Right atrium auricular region (tissue), 2 donors: ENCODE data around the gene SYNE2. TPM values are rescaled to one million over a fixed set of nuclear protein-coding genes. Genes with fewer than 3 reads are reported as not detected.
A peak's percentile ranks its signal among the peaks of the same experiment; 100 is the strongest.

ENCODE experiments used
- DNase-seq: peaks from one replicate; pipeline ENCODE4 v3.0.0-alpha.2; 2019; ENCODE audit warnings: low spot score
- H3K27ac ChIP-seq, 2 donors: fragments of 200-600 bp; sonication (generic); 1 replicate in 1 of 2; 2 replicates in 1 of 2; pipeline ENCODE4 v1.5.1; 2016 to 2019
- H3K27me3 ChIP-seq, 2 donors: fragments of 200-600 bp; sonication (generic); one replicate each; pipeline versions ENCODE4 v1.5.1 to v1.6.0; 2017 to 2019
- H3K36me3 ChIP-seq: fragments of 200-600 bp; sonication (generic); one replicate; pipeline ENCODE4 v1.5.1; 2016
- H3K4me1 ChIP-seq, 2 donors: fragments of 200-600 bp; sonication (generic); one replicate each; pipeline versions ENCODE4 v1.5.1 to v1.6.0; 2017 to 2019
- H3K4me3 ChIP-seq, 2 donors: fragments of 200-600 bp; sonication (generic); 1 replicate in 1 of 2; 2 replicates in 1 of 2; pipeline ENCODE4 v1.5.1; 2017 to 2019; ENCODE audit warnings: mild to moderate bottlenecking in 1 of 2, moderate library complexity in 1 of 2
- H3K9me3 ChIP-seq, 2 donors: fragments of 200-600 bp; sonication (generic); one replicate each; pipeline ENCODE4 v1.5.1; 2019
- total RNA-seq, 2 donors: library from RNA; depleted of rRNA; stranded (reverse); fragments of >200 nt; gene quantifications; one replicate each; pipeline ENCODE4 v1.1.0, GENCODE V29; 2016
- TF ChIP-seq, protein P1 (sequence below), 2 donors: fragments of 200-600 bp; sonication (generic); IDR thresholded peaks; one replicate each; pipeline ENCODE4 v1.5.1; 2019; ENCODE audit warnings: antibody characterized with exemption in 2 of 2

SYNE2 gene
- total RNA-seq, 2 donors from 2014 or later, result 149 to 202 TPM

DNA sequence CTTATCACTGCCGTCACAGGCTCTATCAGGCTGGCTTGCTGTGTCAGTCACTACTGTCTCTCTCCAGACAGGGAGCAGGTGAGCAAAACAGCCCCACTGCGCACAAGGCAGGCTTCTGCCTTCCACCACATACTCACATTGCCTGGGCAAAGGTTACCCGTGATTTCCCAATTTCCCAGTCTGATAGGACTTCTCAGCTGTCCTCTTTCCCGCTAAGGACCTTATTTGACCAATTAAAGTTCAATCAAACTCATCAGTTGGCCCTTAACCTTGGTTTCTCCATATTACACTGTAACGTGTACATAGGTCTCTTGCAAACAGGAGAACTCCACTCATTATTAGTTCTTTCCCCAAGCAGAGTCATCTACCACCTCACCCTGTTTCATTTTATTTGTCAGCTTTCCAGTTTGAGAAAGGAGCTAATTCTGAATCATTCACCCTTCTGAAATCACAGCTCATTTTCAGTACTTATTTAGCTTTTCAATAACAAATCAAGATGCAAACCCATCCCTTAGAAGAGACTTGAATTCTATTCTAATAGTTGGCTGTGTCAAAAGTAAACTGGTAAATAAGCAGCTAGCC, 270.5 kb downstream of the SYNE2 start:
- no peaks in the 10 kb centered on the region for H3K27me3 ChIP-seq
- no peaks in the 10 kb centered on the region for H3K4me1 ChIP-seq
- no peaks in the 10 kb centered on the region for H3K9me3 ChIP-seq
- TF ChIP-seq, protein P1, sequence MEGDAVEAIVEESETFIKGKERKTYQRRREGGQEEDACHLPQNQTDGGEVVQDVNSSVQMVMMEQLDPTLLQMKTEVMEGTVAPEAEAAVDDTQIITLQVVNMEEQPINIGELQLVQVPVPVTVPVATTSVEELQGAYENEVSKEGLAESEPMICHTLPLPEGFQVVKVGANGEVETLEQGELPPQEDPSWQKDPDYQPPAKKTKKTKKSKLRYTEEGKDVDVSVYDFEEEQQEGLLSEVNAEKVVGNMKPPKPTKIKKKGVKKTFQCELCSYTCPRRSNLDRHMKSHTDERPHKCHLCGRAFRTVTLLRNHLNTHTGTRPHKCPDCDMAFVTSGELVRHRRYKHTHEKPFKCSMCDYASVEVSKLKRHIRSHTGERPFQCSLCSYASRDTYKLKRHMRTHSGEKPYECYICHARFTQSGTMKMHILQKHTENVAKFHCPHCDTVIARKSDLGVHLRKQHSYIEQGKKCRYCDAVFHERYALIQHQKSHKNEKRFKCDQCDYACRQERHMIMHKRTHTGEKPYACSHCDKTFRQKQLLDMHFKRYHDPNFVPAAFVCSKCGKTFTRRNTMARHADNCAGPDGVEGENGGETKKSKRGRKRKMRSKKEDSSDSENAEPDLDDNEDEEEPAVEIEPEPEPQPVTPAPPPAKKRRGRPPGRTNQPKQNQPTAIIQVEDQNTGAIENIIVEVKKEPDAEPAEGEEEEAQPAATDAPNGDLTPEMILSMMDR (IDR thresholded peaks at IDR 0.05), result no peak
- DNase-seq, result no peak
- peaks cover 67% of the 10 kb centered on the region for H3K36me3 ChIP-seq
- H3K27ac ChIP-seq, result no peak overlapping the region
- no peak overlapping the region for H3K4me3 ChIP-seq

DNA sequence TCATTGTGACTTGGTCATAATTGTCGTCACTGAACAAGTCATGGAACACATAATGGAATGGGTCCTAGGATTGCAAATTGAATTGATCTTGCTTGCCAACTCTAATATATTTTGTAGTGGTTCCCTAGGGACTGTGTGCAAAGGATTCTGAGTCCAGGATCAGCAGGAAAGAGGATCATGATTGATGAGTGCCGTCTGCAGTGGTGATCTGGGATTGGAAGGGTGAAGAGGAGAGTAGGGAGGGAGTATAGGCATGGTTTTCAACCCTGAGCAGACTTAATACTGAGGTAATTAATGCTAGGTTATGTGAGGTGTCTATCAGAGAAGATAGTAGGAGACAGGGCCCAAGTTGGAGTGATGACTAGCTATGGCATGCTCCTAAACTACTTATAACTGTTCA, 272.5 kb downstream of the SYNE2 start:
- H3K27ac ChIP-seq, result no peak overlapping the region
- H3K36me3 ChIP-seq, result peaks cover 84% of the 10 kb centered on the region
- no peak overlapping the region for H3K4me3 ChIP-seq
- H3K9me3 ChIP-seq, result no peaks in the 10 kb centered on the region
- no peaks in the 10 kb centered on the region for H3K27me3 ChIP-seq
- TF ChIP-seq, protein P1 (IDR thresholded peaks at IDR 0.05), result no peak
- DNase-seq, result no peak
- H3K4me1 ChIP-seq, result no peaks in the 10 kb centered on the region

DNA sequence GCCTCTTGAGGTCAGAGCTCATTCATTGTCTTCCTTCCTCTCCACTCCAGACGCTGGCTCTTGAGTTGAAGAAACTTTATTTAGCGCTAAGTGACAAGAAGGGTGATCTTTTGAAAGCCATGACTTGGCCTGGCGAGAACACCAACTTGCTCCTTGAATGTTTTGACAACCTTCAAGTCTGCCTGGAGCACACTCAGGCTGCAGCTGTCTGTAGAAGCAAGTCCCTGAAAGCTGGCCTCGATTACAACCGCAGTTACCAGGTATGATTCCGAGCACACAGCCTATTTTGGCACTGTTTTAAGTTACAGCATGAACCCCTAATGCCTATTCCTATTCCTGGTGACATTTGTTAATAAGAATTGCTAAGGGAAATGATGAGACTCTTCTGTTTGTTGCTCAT, 273.7 kb downstream of the SYNE2 start:
- Histone ChIP-seq H3K4me1 (no peaks in the 10 kb centered on the region), H3K27ac (no peak overlapping the region), H3K9me3 (no peaks in the 10 kb centered on the region), H3K4me3 (no peak overlapping the region), H3K27me3 (no peaks in the 10 kb centered on the region), H3K36me3 (peaks cover 87% of the 10 kb centered on the region)
- DNase-seq, result no peak
- TF ChIP-seq, protein P1 (IDR thresholded peaks at IDR 0.05), result no peak

DNA sequence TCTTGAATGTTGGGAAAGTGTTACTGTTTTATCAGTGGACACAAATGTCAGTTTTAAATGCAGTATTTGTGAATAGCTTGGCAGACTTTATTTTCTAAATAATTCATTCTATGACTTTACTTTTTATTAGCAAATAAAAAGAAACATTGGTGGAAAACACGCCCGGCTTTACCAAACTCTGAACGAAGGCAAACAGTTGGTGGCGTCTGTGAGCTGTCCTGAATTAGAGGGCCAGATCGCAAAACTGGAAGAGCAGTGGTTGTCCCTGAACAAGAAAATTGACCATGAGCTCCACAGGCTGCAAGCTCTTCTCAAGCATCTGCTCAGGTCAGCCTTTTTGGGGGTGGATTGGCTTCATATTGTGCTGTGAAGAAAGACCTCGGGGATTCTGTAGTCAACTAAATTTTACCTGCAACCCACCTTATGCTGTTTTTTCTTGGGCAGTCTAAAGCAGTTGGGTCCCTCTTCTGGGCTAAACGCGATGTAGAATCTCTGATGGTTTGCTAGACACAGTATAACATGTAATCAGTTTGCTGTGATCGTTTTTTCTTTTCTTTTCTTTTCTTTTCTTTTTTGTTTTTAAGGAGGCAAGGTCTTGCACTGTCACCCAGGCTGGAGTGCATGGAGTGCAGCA, 285.0 kb downstream of the SYNE2 start:
- no peak for DNase-seq
- TF ChIP-seq, protein P1 (IDR thresholded peaks at IDR 0.05), result peak in 1 of 2 donors; percentile 49
- no peaks in the 10 kb centered on the region for H3K27me3 ChIP-seq
- H3K36me3 ChIP-seq, result peaks cover 34% of the 10 kb centered on the region
- H3K4me1 ChIP-seq, result no peaks in the 10 kb centered on the region
- no peak overlapping the region for H3K4me3 ChIP-seq
- no peaks in the 10 kb centered on the region for H3K9me3 ChIP-seq
- no peak overlapping the region for H3K27ac ChIP-seq

DNA sequence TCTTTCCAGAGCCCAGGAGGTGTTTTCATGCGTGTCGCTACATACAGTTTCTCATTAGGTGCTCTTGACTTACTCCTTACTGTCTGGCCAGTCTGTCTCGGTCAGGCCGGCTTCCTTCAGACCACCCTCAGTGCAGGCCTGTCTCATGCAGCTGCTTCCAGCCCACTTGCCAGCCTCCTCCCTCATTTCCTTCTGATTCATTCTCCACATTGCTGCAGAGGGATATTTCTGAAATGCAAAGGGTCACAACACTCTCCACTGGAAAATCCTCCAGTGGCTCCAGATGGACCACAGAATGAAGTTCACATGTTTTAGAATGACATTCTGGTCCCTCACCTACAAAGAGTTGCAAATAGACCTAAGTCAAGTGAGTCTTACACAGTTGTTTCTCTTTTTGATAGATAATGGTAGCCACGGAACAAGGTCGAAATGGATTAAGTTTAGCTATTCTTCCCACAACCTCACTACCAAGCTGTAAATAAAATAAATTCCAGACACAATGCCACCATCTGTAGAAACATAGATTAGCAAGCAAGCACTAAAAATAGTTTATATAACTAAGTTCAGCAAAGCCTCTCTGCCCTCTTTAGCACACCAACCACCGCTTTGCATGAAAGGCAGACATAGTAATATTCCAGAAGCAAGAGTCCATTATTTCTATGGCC, 294.5 kb downstream of the SYNE2 start:
- Histone ChIP-seq H3K27me3 (no peaks in the 10 kb centered on the region), H3K36me3 (peaks cover 41% of the 10 kb centered on the region), H3K9me3 (no peaks in the 10 kb centered on the region), H3K4me1 (no peaks in the 10 kb centered on the region), H3K27ac (no peak overlapping the region), H3K4me3 (no peak overlapping the region)
- TF ChIP-seq, protein P1 (IDR thresholded peaks at IDR 0.05), result no peak
- no peak for DNase-seq
